ENCODE measurements around the gene CEP78. TPM values are rescaled to one million over a fixed set of nuclear protein-coding genes. Genes with fewer than 3 reads are reported as not detected.

CEP78 gene
- total RNA-seq, 1 experiment from 2014 or later, result 17.8 TPM

DNA sequence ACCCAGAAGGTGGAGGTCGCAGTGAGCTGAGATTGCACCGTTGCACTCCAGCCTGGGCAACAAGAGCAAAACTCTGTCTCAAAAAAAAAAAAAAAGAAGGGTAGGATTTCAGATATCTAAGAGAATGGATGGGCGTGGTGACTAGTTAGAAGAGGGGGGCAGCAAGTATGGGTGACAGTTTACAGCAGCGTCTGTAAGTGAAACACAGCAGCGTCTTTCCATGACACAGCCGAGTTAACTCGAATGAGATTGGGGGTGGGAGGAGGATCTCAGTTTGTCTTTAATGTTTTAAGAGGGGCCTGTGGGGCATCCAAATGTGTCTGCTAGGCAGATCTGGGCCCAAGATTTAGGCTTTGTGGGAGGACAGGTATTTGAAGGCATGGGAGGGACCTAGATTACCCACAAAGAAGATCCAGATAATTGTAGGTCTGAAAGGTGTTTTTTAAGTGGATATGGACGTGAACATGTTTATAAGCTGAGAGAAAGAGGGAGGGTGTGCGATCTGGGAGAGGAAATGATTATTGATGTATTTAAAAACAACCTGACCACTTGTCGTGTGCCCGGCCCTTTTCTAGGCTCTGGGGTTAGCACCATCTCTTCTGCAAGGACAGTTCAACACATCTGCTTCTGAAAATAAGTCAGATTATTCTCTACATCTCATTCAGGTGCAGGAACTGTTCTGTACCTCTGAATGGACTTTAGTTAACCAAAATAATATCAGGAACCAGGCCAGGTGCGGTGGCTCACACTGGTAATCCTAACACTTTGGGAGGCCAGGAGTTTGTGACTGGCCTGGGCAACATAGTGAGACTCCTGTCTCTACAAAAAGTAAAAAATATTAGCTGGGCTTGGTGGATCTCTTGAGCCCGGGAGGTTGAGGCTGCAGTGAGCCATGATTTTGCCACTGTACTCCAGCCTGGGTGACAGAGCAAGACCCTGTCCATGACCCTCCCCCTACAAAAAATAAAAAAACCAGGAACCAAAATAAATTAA lies 2.5 kb downstream of the CEP78 start:
- H3K36me3 Mint-ChIP-seq (ENCODE audit: insufficient read depth, unreplicated experiment), result peaks cover 12% of the 10 kb centered on the region
- no peaks in the 10 kb centered on the region for H3K27me3 Mint-ChIP-seq (ENCODE audit: insufficient read depth, unreplicated experiment)
- no peak for DNase-seq (ENCODE audit: unreplicated experiment)
- H3K9me3 Mint-ChIP-seq (ENCODE audit: unreplicated experiment), result no peaks in the 10 kb centered on the region
- BruUV-seq (replicated peaks), result no TSS peak
- POLR2A ChIA-PET, result interaction anchor here (0.6 to 4.9 kb wide), 7 partner anchors 15 to 260 kb away, joined by 3 to 41 read pairs (median 3); partner anchors contain the start of gene PSAT1
- TF ChIP-seq, protein P1, sequence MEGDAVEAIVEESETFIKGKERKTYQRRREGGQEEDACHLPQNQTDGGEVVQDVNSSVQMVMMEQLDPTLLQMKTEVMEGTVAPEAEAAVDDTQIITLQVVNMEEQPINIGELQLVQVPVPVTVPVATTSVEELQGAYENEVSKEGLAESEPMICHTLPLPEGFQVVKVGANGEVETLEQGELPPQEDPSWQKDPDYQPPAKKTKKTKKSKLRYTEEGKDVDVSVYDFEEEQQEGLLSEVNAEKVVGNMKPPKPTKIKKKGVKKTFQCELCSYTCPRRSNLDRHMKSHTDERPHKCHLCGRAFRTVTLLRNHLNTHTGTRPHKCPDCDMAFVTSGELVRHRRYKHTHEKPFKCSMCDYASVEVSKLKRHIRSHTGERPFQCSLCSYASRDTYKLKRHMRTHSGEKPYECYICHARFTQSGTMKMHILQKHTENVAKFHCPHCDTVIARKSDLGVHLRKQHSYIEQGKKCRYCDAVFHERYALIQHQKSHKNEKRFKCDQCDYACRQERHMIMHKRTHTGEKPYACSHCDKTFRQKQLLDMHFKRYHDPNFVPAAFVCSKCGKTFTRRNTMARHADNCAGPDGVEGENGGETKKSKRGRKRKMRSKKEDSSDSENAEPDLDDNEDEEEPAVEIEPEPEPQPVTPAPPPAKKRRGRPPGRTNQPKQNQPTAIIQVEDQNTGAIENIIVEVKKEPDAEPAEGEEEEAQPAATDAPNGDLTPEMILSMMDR (IDR thresholded peaks at IDR 0.05; ENCODE audit: unreplicated experiment), result no peak
- CTCF ChIA-PET, result interaction anchor here (0.6 to 4.8 kb wide), 34 partner anchors 9 to 1528 kb away, joined by 3 to 95 read pairs (median 5); partner anchors contain the start of gene PSAT1
- H3K4me1 Mint-ChIP-seq (ENCODE audit: insufficient read depth, unreplicated experiment), result peaks cover 16% of the 10 kb centered on the region
- no peak overlapping the region for H3K27ac Mint-ChIP-seq (ENCODE audit: low read depth, unreplicated experiment)
- intact Hi-C loops (cut with micrococcal nuclease), result loop anchor here (1.0 to 10.0 kb wide), 3 partner anchors 131 to 264 kb away; partner anchors contain the start of gene GNAQ
- no peak overlapping the region for H3K4me3 Mint-ChIP-seq (ENCODE audit: unreplicated experiment)

DNA sequence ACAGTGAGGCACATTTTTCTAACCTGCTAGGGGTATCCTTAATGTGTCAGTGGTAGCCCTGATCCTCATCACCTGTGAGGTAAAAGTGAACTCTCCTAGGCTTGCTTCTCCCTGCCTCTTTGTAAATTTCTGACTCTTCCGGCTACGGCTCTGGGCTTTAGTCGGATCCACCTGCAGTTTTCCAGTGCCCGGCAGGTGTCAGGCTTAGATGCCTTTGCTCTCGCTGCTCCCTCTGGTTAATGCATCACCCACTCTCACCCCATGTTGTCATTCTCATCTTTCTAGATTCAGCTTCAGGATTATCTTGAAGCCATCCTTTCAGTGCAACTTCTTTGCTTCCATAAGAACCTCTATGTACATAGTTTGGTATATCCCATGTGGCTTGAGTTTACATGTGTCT lies 3.6 kb downstream of the CEP78 start:
- TF ChIP-seq, protein P1 (IDR thresholded peaks at IDR 0.05; ENCODE audit: unreplicated experiment), result peak; percentile 51
- BruUV-seq (replicated peaks), result no TSS peak
- CTCF ChIA-PET, result interaction anchor here (0.6 to 4.8 kb wide), 34 partner anchors 10 to 1478 kb away, joined by 3 to 95 read pairs (median 4); partner anchors contain the start of gene PSAT1
- POLR2A ChIA-PET, result interaction anchor here (0.5 to 4.9 kb wide), 5 partner anchors 59 to 262 kb away, joined by 3 to 41 read pairs (median 3); partner anchors contain the start of gene PSAT1
- intact Hi-C loops (cut with micrococcal nuclease), result loop anchor here (1.0 to 10.0 kb wide), 3 partner anchors 130 to 265 kb away; partner anchors contain the start of gene GNAQ
- Mint-ChIP-seq H3K36me3 (ENCODE audit: insufficient read depth, unreplicated experiment) (peaks cover 12% of the 10 kb centered on the region), H3K4me1 (ENCODE audit: insufficient read depth, unreplicated experiment) (peaks cover 16% of the 10 kb centered on the region), H3K9me3 (ENCODE audit: unreplicated experiment) (no peaks in the 10 kb centered on the region), H3K27me3 (ENCODE audit: insufficient read depth, unreplicated experiment) (no peaks in the 10 kb centered on the region), H3K27ac (ENCODE audit: low read depth, unreplicated experiment) (no peak overlapping the region), H3K4me3 (ENCODE audit: unreplicated experiment) (peak overlapping the region; percentile 1)
- peak; percentile 71 for DNase-seq (ENCODE audit: unreplicated experiment)

- ChIA-PET CTCF (interaction anchor here (0.5 to 2.1 kb wide), 5 partner anchors 48 to 595 kb away, joined by 3 to 8 read pairs (median 3); no protein-coding TSS in a partner anchor), POLR2A (no interaction called here)
- peaks cover 9% of the 10 kb centered on the region for H3K36me3 Mint-ChIP-seq (ENCODE audit: insufficient read depth, unreplicated experiment)
- intact Hi-C loops (cut with micrococcal nuclease), result no loop called here
- TF ChIP-seq, protein P1 (IDR thresholded peaks at IDR 0.05; ENCODE audit: unreplicated experiment), result no peak
- H3K4me3 Mint-ChIP-seq (ENCODE audit: unreplicated experiment), result no peak overlapping the region
- H3K27ac Mint-ChIP-seq (ENCODE audit: low read depth, unreplicated experiment), result no peak overlapping the region
- no TSS peak for BruUV-seq (replicated peaks)
- peaks cover 16% of the 10 kb centered on the region for H3K4me1 Mint-ChIP-seq (ENCODE audit: insufficient read depth, unreplicated experiment)
- no peak for DNase-seq (ENCODE audit: unreplicated experiment)
- H3K27me3 Mint-ChIP-seq (ENCODE audit: insufficient read depth, unreplicated experiment), result no peaks in the 10 kb centered on the region
- H3K9me3 Mint-ChIP-seq (ENCODE audit: unreplicated experiment), result no peaks in the 10 kb centered on the region
These were observed 6.2 kb downstream of the CEP78 start for GRCh38 chr9:78242041-78242440.

DNA sequence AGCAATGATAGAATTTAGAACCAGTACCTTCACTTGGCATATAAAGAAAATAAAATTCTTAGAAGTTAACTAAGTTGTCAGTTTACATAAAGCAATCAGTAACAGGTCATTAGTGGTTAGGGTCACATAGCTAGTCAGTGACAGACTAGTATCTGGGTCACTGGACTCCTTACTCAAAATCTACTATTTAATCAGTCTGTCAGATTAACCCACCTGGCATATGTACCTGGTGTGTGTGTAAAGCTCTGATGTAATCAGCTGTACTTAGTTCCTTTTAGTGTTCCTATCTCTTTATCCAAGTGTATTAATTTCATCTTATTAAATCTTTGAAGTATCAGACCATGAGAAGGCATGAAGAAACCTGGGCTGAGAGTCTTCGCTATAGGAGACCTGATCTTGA lies 7.3 kb downstream of the CEP78 start:
- H3K9me3 Mint-ChIP-seq (ENCODE audit: unreplicated experiment), result no peaks in the 10 kb centered on the region
- no TSS peak for BruUV-seq (replicated peaks)
- POLR2A ChIA-PET, result interaction anchor here (1.8 kb wide), 1 partner anchor 54 kb away, joined by 6 read pairs; the partner anchor contains the start of gene PSAT1

More for the DNA sequence above, 7.3 kb downstream of the CEP78 start:
- Mint-ChIP-seq H3K27ac (ENCODE audit: low read depth, unreplicated experiment) (no peak overlapping the region), H3K27me3 (ENCODE audit: insufficient read depth, unreplicated experiment) (no peaks in the 10 kb centered on the region), H3K36me3 (ENCODE audit: insufficient read depth, unreplicated experiment) (peaks cover 20% of the 10 kb centered on the region), H3K4me1 (ENCODE audit: insufficient read depth, unreplicated experiment) (peaks cover 10% of the 10 kb centered on the region), H3K4me3 (ENCODE audit: unreplicated experiment) (no peak overlapping the region)
- no peak for DNase-seq (ENCODE audit: unreplicated experiment)
- TF ChIP-seq, protein P1 (IDR thresholded peaks at IDR 0.05; ENCODE audit: unreplicated experiment), result no peak
- CTCF ChIA-PET, result interaction anchor here (1.3 to 2.1 kb wide), 2 partner anchors 126 to 127 kb away, joined by 3 to 8 read pairs; no protein-coding TSS in a partner anchor
- intact Hi-C loops (cut with micrococcal nuclease), result no loop called here

Data from MCF 10A (cell line).